Measurements from ENCODE around the gene FN3K. TPM values are rescaled to one million over a fixed set of nuclear protein-coding genes. Genes with fewer than 3 reads are reported as not detected.
A peak's percentile ranks its signal among the peaks of the same experiment; 100 is the strongest.
"Not testable (repeated sequence)": the region's sequence is repeated elsewhere in the genome, so short reads cannot be mapped to it uniquely, and the experiment has no call there.

FN3K gene
- total and polyA plus RNA-seq, 8 donors: 12.8 to 28.1 (median 20.5) TPM

GRCh38 chr17:82769041-82769440, 33.6 kb downstream of the FN3K start:
- Histone ChIP-seq H3K27ac (no peak overlapping the region), H3K27me3 (no peaks in the 10 kb centered on the region), H3K4me1 (no peaks in the 10 kb centered on the region), H3K4me3 (no peak overlapping the region), H3K36me3 (peaks cover 0 to 70% of the 10 kb centered on the region in 2 donors), H3K9me3 (no peaks in the 10 kb centered on the region)
- ATAC-seq: no peak
- DNase-seq: no peak
- intact Hi-C loops (cut with DNase I): no loop called here
- TF ChIP-seq CTCF (IDR thresholded peaks at IDR 0.05): no peak

- H3K27ac ChIP-seq: no peak overlapping the region
- intact Hi-C loops (cut with DNase I): loop anchor here in 1 of 2 donors (5.0 kb wide), 1 partner anchor 105 kb away; no protein-coding TSS in a partner anchor
- H3K4me3 ChIP-seq: no peak overlapping the region
- ATAC-seq (peak; percentile 80), DNase-seq (peak in 1 of 4 donors; percentile 37)
- peaks cover 5 to 10% of the 10 kb centered on the region in 2 donors for H3K4me1 ChIP-seq
- TF ChIP-seq CTCF (IDR thresholded peaks at IDR 0.05): no peak
- no peaks in the 10 kb centered on the region for H3K27me3 ChIP-seq
- H3K9me3 ChIP-seq: no peaks in the 10 kb centered on the region
- H3K36me3 ChIP-seq: peaks cover 0 to 60% of the 10 kb centered on the region in 2 donors
Observed at GRCh38 chr17:82772026-82772425, 36.6 kb downstream of the FN3K start.

- intact Hi-C loops (cut with DNase I): loop anchor here in 1 of 2 donors (5.0 kb wide), 1 partner anchor 107 kb away; no protein-coding TSS in a partner anchor
- not testable (repeated sequence) for H3K27me3 ChIP-seq, H3K9me3 ChIP-seq, ATAC-seq, H3K4me1 ChIP-seq, DNase-seq, H3K27ac ChIP-seq, H3K4me3 ChIP-seq
- H3K36me3 ChIP-seq: peaks cover 0 to 38% of the 10 kb centered on the region in 2 donors
Observed at GRCh38 chr17:82774456-82774855, 39.0 kb downstream of the FN3K start.

- peaks cover 0 to 30% of the 10 kb centered on the region in 2 donors for H3K36me3 ChIP-seq
- H3K4me3 ChIP-seq: no peak overlapping the region
- H3K27ac ChIP-seq: no peak overlapping the region
- H3K27me3 ChIP-seq: no peaks in the 10 kb centered on the region
- peak in 3 of 4 donors; percentile 64 to 92 (median 67) for DNase-seq
- no peaks in the 10 kb centered on the region for H3K9me3 ChIP-seq
- H3K4me1 ChIP-seq: peaks cover 5 to 10% of the 10 kb centered on the region in 2 donors
- intact Hi-C loops (cut with DNase I): no loop called here
- TF ChIP-seq CTCF (IDR thresholded peaks at IDR 0.05): peak; percentile 76 to 87
- peak; percentile 89 for ATAC-seq
Observed at GRCh38 chr17:82775001-82775823, 39.8 kb downstream of the FN3K start.

- TF ChIP-seq CTCF (IDR thresholded peaks at IDR 0.05): no peak
- intact Hi-C loops (cut with DNase I): no loop called here
- no peak for DNase-seq
- no peak overlapping the region for H3K4me3 ChIP-seq
- H3K9me3 ChIP-seq: no peaks in the 10 kb centered on the region
- H3K27me3 ChIP-seq: no peaks in the 10 kb centered on the region
- peaks cover 5 to 10% of the 10 kb centered on the region in 2 donors for H3K4me1 ChIP-seq
- ATAC-seq: no peak
- H3K36me3 ChIP-seq: peaks cover 0 to 25% of the 10 kb centered on the region in 2 donors
- H3K27ac ChIP-seq: no peak overlapping the region
Observed at GRCh38 chr17:82776454-82776853, 41.0 kb downstream of the FN3K start.
